Left cardiac atrium (tissue), 4 donors: ENCODE data around the gene B4GALT2. TPM values are rescaled to one million over a fixed set of nuclear protein-coding genes. Genes with fewer than 3 reads are reported as not detected.

Source experiments
- ATAC-seq, 2 donors: fragments of 200-7000 bp; cut with Tn5 transposase; one replicate each; pipeline ENCODE4 v1.9.1; 2020; ENCODE audit warnings: mild to moderate bottlenecking in 2 of 2, moderate library complexity in 2 of 2
- DNase-seq: peaks from one replicate; pipeline ENCODE4 v3.0.0-alpha.2; 2020
- intact Hi-C, 2 donors: fragments of 100-400 bp; cut with DNase I; formaldehyde crosslinking; loops; one replicate each; pipeline versions ENCODE4 v1.14.1 to v1.15.1; 2022 to 2023
- total RNA-seq, 2 donors: library from RNA; stranded (reverse); fragmentation: NEBNext Ultra II Directional; extraction: Animal tissue kit (Norgen Biotek cat#: 25700); gene quantifications; one replicate each; pipeline ENCODE4 v1.2.1, GENCODE V29; 2021
- donor health status: DM: no; HTN: yes; CAD: no.
- donor health status: DM: no; HTN: yes; CAD: no; lungs with severe emphysema.
- donor health status: DM: yes; HTN: yes; CAD: no.
- donor health status: Dilated cardiomyopathy.

Gene B4GALT2
- total RNA-seq, 2 donors from 2014 or later = 35.5 to 44.2 TPM

DNA sequence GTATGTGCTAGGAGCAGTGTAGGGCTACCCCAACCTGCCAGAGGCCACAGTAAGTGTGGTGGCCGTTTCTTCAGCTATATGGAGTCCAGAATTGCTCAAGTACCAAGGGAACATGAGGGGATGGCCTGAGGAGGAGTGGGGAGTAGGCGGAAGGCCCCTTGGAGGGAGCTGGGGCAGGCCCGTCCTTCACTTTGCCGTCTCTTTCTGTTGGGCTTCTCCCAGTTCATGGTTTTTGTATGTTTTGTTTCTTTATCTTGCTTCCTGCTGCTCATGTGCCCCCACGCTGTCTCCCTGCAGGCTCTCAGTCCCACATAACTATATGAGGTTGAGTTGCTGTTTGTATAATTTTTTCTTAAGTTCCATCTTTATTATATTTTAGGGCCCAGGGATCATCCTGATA lies 15.1 kb upstream of the B4GALT2 start:
- intact Hi-C loops = no loop called here
- ATAC-seq (no peak), DNase-seq (no peak)

DNA sequence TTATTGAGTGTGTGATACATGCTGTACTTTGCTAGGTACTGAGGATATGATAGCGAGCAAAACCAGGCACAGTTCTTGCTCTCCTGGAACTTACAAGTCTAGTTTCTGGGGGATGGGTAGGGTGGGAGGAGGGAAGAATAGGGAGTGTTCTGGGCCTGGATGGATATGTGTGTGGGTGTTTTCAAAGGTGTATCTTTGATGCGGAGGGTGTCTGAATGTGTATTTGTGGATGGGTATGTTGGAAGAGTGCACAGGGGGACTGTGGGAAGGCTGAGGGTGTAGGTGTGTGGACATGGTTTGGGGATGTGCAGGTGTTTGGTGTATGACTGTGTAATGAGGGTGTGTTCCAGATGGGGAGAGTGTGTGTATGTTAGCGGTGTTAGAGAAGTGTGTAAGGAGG lies 13.7 kb upstream of the B4GALT2 start:
- DNase-seq (no peak), ATAC-seq (no peak)
- intact Hi-C loops = no loop called here

GRCh38 chr1:43968348-43968948 lies 10.6 kb upstream of the B4GALT2 start:
- intact Hi-C loops = no loop called here
- DNase-seq = no peak
- ATAC-seq = no peak

DNA sequence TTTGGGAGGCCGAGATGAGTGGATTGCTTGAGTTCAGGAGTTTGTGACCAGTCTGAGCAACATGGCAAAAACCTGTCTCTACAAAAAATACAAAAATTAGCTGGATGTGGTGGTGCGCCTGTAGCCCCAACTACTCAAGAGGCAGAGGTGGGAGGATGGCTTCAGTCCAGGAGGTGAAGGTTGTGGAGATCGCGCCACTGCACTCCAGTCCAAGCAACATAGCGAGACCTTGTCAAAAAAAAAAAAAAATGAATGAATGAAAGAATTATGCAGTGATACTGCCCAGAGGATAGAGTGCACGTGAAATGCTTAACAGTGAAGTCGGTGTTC lies 9.6 kb upstream of the B4GALT2 start:
- ATAC-seq (no peak), DNase-seq (no peak)

DNA sequence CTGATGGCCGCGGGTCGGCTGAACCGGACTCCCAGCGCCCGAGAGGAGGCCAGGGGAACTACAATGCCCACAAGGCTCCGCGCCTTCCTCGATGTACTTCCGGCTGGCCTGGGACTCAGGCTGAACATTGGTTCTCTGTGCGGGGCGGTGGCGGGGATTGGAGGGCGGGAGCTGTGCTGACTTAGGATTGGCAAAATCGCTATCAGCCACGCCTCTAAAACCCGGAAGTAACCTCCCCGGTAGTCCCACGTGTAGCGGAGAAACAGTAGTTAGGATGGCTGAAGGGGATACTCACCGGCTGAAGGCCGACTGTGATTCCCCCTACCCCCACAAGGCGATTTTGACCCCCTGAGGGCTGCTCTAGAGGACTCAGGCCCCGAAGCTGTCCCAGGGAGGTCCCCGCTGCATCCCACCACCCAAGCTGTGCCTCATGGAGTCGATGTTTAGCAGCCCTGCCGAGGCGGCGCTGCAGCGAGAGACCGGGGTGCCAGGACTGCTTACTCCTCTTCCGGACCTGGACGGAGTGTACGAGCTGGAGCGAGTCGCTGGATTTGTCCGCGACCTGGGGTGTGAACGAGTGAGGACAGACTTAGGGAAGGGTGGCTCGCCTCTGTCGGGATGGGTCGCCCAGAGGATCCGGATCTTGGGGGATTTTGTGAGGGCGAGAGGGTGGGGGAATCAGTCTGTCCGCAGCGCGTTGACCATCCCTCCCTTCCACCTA lies 9.1 kb upstream of the B4GALT2 start, which contains the start of gene DPH2:
TSS of gene DPH2 (plus strand) at position 265 of the 721 bp plus-strand sequence. CDS start at position 431, 166 bp downstream.
- peak; percentile 93 to 95 for ATAC-seq
- intact Hi-C loops = no loop called here

More for the DNA sequence above, 9.6 kb upstream of the B4GALT2 start:
- intact Hi-C loops = no loop called here

DNA sequence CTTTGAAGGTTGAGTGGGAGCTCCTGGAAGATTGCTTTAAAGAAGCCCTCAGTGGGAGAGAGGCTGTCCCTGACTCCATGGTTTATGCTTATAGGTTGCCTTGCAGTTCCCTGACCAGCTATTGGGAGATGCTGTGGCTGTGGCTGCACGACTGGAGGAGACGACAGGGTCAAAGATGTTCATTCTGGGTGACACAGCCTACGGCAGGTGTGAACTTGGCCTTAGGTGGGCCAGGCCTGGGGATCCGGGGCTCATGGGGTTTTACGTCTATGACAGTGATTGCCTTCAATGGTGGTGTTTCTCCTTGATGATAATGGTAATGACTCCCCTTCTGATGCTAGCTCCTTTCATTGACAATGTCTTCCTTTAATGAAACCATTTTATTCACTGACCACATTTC lies 8.5 kb upstream of the B4GALT2 start:
- intact Hi-C loops = no loop called here
- no peak for ATAC-seq
- DNase-seq = no peak

More for the DNA sequence above, 9.1 kb upstream of the B4GALT2 start, which contains the start of gene DPH2:
- DNase-seq = peak; percentile 98

DNA sequence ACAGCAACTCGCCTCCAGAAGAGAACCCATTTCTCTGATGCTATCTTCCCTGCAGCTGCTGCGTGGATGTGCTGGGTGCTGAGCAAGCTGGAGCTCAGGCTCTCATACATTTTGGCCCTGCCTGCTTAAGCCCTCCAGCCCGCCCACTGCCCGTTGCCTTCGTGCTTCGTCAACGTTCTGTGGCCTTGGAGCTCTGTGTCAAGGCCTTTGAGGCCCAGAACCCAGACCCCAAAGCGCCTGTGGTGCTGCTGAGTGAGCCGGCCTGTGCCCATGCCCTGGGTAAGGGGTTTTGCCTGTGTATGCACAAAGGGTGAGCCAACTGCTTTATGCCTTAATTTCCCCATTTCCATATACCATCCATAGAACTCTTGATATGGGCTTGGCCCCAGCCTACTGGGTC lies 8.1 kb upstream of the B4GALT2 start:
- ATAC-seq (no peak), DNase-seq (no peak)
- intact Hi-C loops = no loop called here

DNA sequence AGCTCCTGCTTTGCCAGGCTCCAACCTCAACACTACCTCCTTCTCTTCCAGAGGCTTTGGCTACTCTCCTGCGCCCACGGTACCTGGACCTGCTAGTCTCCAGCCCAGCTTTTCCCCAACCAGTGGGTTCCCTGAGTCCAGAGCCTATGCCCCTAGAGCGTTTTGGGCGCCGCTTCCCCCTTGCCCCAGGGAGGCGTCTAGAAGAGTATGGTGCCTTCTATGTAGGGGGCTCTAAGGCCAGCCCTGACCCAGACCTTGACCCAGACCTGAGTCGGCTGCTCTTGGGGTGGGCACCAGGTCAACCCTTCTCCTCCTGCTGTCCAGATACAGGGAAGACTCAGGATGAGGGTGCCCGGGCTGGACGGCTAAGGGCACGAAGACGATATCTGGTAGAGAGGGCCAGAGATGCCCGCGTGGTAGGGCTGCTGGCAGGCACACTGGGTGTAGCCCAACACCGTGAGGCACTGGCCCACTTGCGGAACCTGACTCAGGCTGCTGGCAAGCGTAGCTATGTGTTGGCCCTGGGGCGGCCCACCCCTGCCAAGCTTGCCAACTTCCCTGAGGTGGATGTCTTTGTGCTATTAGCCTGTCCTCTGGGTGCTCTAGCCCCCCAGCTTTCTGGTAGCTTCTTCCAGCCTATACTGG lies 7.6 kb upstream of the B4GALT2 start:
- DNase-seq (no peak), ATAC-seq (no peak)
- intact Hi-C loops = no loop called here

- DNase-seq = no peak
- intact Hi-C loops = no loop called here
- no peak for ATAC-seq
These were observed 5.0 kb upstream of the B4GALT2 start for GRCh38 chr1:43973981-43974442.

DNA sequence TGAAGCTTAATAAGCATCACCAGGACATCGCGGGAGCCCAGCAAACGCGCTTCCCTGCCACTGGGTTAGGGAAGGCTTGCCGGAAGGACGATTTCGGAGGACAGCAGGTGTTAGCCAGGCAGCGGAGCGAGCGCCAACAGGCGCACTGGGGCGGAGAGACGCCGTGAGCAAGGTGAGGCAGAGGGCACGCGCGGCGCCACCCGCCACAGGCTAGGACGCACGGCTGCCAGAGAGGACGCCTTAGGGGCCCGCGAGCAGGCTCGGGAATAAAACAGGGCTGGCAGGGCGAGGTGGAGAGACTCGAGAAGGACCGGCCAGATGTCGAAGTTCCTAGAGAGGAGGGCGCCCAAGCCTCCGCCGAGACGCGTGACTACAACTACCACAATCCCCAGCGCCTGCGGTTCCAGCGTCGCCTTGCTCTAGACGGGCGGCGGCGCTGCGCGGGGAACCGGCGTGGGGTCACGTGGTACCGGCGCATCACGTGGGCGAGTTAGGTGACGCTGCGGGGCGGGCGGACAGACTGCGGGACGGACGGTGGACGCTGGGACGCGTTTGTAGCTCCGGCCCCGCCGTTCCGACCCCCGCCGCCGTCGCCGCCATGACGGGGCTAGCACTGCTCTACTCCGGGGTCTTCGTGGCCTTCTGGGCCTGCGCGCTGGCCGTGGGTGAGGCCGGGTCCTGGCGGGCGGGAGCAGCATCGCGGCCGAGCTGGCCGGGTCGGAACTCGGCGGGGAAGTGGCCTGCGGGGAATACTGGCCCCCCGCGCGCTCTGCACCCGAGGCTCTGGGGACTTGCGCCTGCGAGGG lies 4.4 kb upstream of the B4GALT2 start, which contains the start of gene ATP6V0B:
TSS of gene ATP6V0B (plus strand) at position 518 of the 806 bp plus-strand sequence. CDS start at position 599, 81 bp downstream.
- intact Hi-C loops = no loop called here
- DNase-seq (peak; percentile 98), ATAC-seq (peak; percentile 88 to 92)

- intact Hi-C loops = no loop called here
- ATAC-seq = peak; percentile 34 to 39
- DNase-seq = peak; percentile 74
These were observed 3.6 kb upstream of the B4GALT2 start for GRCh38 chr1:43975249-43975961.

- intact Hi-C loops = no loop called here
- ATAC-seq (no peak), DNase-seq (no peak)
These were observed 3.0 kb upstream of the B4GALT2 start for GRCh38 chr1:43976045-43976444.

GRCh38 chr1:43976890-43977289 lies 2.1 kb upstream of the B4GALT2 start:
- intact Hi-C loops = no loop called here
- DNase-seq = no peak
- ATAC-seq = no peak

GRCh38 chr1:43977376-43978263 lies 1.4 kb upstream of the B4GALT2 start:
- ATAC-seq = no peak
- no peak for DNase-seq
- intact Hi-C loops = no loop called here

- no peak for DNase-seq
- ATAC-seq = no peak
- intact Hi-C loops = no loop called here
These were observed 803 bp upstream of the B4GALT2 start for GRCh38 chr1:43978264-43978550.

- DNase-seq (no peak), ATAC-seq (no peak)
- intact Hi-C loops = no loop called here
These were observed 184 bp downstream of the B4GALT2 start for GRCh38 chr1:43979261-43979527.

GRCh38 chr1:43979528-43980254 lies 681 bp downstream of the B4GALT2 start:
- intact Hi-C loops = no loop called here
- ATAC-seq = peak; percentile 13 to 31
- DNase-seq = peak; percentile 72
